Neural cell (in vitro differentiated cells): ENCODE measurements around the gene LRP5.

Experiments used
- EP300 ChIP-seq: fragments of 450-650 bp; conservative IDR thresholded peaks from 2 replicates; pipeline ENCODE4 v1.6.1; 2014; ENCODE audit warnings: antibody characterized with exemption, mild to moderate bottlenecking, moderate library complexity; ENCODE audit not compliant: poor library complexity, severe bottlenecking
- EZH2 ChIP-seq: fragments of 200-600, 300-800 bp; shearing (Covaris generic), sonication (generic); IDR thresholded peaks from 2 replicates; pipeline ENCODE4 v1.6.1; 2014; ENCODE audit warnings: antibody characterized with exemption, low read length, borderline replicate concordance, mild to moderate bottlenecking; ENCODE audit not compliant: insufficient read depth, poor library complexity, severe bottlenecking
- POLR2AphosphoS5 ChIP-seq: IDR thresholded peaks from 2 replicates; pipeline ENCODE4 v1.6.1; 2012
- RAD21 ChIP-seq: fragments of 450-650 bp; conservative IDR thresholded peaks from 2 replicates; pipeline ENCODE4 v1.6.1; 2014; ENCODE audit warnings: antibody characterized with exemption, mild to moderate bottlenecking, moderate library complexity
- SMC3 ChIP-seq: fragments of 450-650 bp; conservative IDR thresholded peaks from 2 replicates; pipeline ENCODE4 v1.6.1; 2014; ENCODE audit warnings: antibody characterized with exemption, mild to moderate bottlenecking, moderate library complexity; ENCODE audit not compliant: poor library complexity
- TF ChIP-seq, protein P1 (sequence below): fragments of 450-650 bp; IDR thresholded peaks from 2 replicates; pipeline ENCODE4 v1.5.1; 2014; ENCODE audit warnings: antibody characterized with exemption, mild to moderate bottlenecking, moderate library complexity; ENCODE audit not compliant: poor library complexity, severe bottlenecking
- TF ChIP-seq, protein P2 (sequence below): IDR thresholded peaks from 2 replicates; pipeline ENCODE4 v1.6.1; 2012; ENCODE audit warnings: borderline replicate concordance

DNA sequence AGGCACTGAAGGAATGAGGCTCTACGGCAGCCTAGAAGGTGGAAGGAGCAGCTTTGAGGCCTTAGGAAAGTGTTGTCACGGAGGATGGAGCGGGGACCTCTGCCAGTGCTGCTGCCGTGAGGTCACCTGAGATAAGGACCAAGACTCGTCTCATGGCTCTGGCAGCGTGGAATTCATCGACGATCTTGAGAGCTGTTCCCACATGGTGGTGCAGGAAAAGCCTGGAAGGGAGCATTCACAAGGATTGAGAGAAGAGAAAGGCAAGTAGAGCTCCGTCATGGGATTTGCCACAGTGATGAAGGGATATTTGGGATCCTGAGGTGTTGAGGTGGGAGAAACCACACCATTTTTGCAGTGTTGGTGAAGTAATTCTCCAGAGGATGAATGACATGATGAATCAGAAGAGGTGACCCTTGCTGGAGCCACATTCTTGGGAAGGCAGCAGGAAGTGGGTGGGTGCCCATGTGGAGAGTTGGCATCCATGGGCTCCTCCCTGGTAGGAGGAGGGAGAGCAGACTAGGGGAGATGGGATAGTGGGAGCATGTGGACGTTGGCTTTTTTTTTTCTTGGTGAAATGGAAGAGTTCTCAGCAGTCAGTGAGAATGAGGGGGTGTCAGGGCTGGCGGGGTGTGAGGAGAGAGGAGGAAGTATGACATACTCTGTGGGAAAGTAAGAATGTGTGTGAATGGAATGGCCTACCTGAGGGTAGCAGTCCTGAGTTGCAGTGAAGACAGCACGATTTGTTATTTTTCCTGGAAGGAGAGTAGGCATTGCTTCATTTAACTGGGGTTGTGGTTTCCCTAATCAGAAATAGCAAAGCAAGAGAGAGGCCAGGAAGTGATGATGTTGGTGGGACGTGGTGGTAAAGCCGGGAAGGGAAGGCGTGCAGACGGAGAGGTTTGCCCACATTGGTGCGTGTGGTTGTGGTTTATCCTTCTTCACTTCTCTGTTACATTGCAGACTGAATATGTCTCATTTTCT lies 159.3 kb downstream of the LRP5 start:
- TF ChIP-seq, protein P1, sequence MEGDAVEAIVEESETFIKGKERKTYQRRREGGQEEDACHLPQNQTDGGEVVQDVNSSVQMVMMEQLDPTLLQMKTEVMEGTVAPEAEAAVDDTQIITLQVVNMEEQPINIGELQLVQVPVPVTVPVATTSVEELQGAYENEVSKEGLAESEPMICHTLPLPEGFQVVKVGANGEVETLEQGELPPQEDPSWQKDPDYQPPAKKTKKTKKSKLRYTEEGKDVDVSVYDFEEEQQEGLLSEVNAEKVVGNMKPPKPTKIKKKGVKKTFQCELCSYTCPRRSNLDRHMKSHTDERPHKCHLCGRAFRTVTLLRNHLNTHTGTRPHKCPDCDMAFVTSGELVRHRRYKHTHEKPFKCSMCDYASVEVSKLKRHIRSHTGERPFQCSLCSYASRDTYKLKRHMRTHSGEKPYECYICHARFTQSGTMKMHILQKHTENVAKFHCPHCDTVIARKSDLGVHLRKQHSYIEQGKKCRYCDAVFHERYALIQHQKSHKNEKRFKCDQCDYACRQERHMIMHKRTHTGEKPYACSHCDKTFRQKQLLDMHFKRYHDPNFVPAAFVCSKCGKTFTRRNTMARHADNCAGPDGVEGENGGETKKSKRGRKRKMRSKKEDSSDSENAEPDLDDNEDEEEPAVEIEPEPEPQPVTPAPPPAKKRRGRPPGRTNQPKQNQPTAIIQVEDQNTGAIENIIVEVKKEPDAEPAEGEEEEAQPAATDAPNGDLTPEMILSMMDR, result no peak
- TF ChIP-seq POLR2AphosphoS5 (no peak), EZH2 (no peak), EP300 (no peak), RAD21 (no peak), SMC3 (no peak)
- TF ChIP-seq, protein P2, sequence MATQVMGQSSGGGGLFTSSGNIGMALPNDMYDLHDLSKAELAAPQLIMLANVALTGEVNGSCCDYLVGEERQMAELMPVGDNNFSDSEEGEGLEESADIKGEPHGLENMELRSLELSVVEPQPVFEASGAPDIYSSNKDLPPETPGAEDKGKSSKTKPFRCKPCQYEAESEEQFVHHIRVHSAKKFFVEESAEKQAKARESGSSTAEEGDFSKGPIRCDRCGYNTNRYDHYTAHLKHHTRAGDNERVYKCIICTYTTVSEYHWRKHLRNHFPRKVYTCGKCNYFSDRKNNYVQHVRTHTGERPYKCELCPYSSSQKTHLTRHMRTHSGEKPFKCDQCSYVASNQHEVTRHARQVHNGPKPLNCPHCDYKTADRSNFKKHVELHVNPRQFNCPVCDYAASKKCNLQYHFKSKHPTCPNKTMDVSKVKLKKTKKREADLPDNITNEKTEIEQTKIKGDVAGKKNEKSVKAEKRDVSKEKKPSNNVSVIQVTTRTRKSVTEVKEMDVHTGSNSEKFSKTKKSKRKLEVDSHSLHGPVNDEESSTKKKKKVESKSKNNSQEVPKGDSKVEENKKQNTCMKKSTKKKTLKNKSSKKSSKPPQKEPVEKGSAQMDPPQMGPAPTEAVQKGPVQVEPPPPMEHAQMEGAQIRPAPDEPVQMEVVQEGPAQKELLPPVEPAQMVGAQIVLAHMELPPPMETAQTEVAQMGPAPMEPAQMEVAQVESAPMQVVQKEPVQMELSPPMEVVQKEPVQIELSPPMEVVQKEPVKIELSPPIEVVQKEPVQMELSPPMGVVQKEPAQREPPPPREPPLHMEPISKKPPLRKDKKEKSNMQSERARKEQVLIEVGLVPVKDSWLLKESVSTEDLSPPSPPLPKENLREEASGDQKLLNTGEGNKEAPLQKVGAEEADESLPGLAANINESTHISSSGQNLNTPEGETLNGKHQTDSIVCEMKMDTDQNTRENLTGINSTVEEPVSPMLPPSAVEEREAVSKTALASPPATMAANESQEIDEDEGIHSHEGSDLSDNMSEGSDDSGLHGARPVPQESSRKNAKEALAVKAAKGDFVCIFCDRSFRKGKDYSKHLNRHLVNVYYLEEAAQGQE, result no peak
